ENCODE data around the gene COP1.
"Not testable (repeated sequence)": the region's sequence is repeated elsewhere in the genome, so short reads cannot be mapped to it uniquely, and the experiment has no call there.

COP1 gene

GRCh38 chr1:176049582-176049981 lies 157.5 kb downstream of the COP1 start:
- DNase-seq (ENCODE audit: low read depth in 1 of 2, low spot score in 1 of 2): no peak

GRCh38 chr1:176046926-176047325 lies 160.2 kb downstream of the COP1 start:
- no peak for DNase-seq (ENCODE audit: low read depth in 1 of 2, low spot score in 1 of 2)

- DNase-seq (ENCODE audit: low read depth in 1 of 2, low spot score in 1 of 2): no peak
These were observed 163.5 kb downstream of the COP1 start for GRCh38 chr1:176043537-176043936.

- no peak for DNase-seq (ENCODE audit: low read depth in 1 of 2, low spot score in 1 of 2)
These were observed 173.2 kb downstream of the COP1 start for GRCh38 chr1:176033881-176034280.

DNA sequence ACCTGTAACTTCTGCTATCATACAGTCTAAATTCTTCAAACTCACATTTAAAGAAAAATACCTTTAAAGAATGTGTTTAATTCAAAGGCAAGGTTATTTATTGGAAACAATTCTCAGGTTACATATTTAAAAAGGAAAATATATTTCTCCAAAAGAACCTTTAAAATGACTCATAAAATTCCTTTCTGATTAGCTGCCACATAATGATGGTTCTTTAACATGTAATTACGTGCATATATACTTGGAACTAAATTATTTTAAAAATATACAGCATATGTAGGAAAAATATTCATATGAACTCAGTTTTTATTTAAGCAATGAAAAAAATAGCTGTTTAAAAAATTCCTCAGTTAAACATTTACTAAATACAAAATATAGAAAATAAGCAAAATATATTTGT lies 173.6 kb downstream of the COP1 start:
- no peak for DNase-seq (ENCODE audit: low read depth in 1 of 2, low spot score in 1 of 2)

GRCh38 chr1:176032040-176032645 lies 174.9 kb downstream of the COP1 start:
- no peak for DNase-seq (ENCODE audit: low read depth in 1 of 2, low spot score in 1 of 2)

- DNase-seq (ENCODE audit: low read depth in 1 of 2, low spot score in 1 of 2): no peak
These were observed 177.5 kb downstream of the COP1 start for GRCh38 chr1:176029609-176030008.

GRCh38 chr1:176029155-176029554 lies 177.9 kb downstream of the COP1 start:
- no peak for DNase-seq (ENCODE audit: low read depth in 1 of 2, low spot score in 1 of 2)

- peak in 1 of 2 donors; percentile 2 for DNase-seq (ENCODE audit: low read depth in 1 of 2, low spot score in 1 of 2)
These were observed 179.2 kb downstream of the COP1 start for GRCh38 chr1:176027934-176028333.

DNA sequence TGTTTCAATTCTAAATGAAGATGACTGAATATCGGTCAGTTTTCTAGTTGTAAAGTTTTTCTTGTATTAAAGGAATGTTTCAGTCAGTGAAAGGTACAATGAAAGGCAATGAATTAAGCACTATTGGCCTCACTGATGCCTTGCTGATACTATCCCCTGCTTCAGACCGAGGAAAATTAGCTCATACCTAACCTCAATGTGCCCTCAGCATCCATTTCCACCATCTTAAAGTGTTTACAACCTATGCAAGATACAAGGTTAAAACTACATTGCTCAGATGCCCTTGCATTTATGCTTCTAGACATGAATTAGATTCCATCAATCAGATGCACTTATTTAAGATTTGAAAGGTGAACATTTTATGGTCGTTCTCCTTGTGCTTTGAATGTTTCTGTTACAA lies 184.5 kb downstream of the COP1 start:
- DNase-seq (ENCODE audit: low read depth in 1 of 2, low spot score in 1 of 2): no peak

DNA sequence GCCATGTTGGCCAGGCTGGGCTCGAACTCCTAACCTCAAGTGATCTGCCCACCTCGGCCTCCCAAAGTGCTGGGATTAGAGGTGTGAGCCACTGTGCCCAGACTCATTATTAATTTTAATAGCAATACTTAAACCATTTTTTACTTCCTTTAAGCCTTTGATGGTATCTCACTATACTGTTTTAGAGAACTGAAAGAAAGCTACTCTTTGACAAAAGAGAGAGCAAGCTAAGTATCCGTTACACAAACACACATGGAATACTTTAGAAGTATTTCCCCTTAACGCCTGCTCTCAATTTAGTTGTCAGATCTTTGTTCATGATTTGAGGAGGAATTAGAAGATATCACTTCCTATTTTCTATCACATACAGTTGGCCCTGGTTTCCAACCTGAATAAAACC lies 189.4 kb downstream of the COP1 start:
- DNase-seq (ENCODE audit: low read depth in 1 of 2, low spot score in 1 of 2): no peak

GRCh38 chr1:176009951-176010350 lies 197.1 kb downstream of the COP1 start:
- DNase-seq (ENCODE audit: low read depth in 1 of 2, low spot score in 1 of 2): no peak

- DNase-seq (ENCODE audit: low read depth in 1 of 2, low spot score in 1 of 2): not testable (repeated sequence)
These were observed 199.2 kb downstream of the COP1 start for GRCh38 chr1:176007756-176008389.

- DNase-seq (ENCODE audit: low read depth in 1 of 2, low spot score in 1 of 2): not testable (repeated sequence)
These were observed 212.4 kb downstream of the COP1 start for GRCh38 chr1:175994660-175995059.

DNA sequence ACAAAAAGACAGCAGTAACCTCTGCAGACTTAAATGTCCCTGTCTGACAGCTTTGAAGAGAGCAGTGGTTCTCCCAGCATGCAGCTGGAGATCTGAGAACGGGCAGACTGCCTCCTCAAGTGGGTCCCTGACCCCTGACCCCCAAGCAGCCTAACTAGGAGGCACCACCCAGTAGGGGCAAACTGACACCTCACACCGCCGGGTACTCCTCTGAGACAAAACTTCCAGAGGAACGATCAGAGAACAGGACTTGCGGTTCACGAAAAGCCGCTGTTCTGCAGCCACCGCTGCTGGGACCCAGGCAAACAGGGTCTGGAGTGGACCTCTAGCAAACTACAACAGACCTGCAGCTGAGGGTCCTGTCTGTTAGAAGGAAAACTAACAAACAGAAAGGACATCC lies 214.3 kb downstream of the COP1 start:
- DNase-seq (ENCODE audit: low read depth in 1 of 2, low spot score in 1 of 2): not testable (repeated sequence)

DNA sequence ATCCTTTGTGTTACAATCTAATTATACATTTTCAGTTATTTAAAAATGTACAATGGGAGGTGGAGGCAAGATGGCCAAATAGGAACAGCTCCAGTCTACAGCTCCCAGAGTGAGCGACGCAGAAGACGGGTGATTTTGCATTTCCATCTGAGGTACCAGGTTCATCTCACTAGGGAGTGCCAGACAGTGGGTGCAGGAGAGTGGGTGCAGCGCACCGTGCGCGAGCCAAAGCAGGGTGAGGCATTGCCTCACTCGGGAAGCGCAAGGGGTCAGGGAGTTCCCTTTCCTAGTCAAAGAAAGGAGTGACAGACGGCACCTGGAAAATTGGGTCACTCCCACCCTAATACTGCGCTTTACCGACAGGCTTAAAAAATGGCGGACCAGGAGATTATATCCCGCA lies 214.9 kb downstream of the COP1 start:
- not testable (repeated sequence) for DNase-seq (ENCODE audit: low read depth in 1 of 2, low spot score in 1 of 2)

DNA sequence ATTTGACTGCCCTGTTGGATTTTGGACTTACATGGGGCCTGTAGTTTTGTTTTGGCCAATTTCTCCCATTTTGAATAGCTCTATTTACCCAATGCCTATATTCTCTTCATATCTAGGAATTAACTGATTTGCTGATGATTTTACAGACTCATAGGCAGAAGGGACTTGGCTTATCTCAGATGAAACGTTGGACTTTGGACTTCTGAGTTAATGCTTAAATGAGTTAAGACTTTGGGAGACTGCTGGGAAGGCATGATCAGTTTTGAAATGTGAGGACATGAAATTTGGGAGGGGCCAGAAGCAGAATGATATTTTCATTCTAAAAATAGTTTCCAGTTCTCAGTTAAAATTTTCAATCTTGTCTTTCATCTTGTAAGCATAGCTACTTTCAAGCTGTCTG lies 222.3 kb downstream of the COP1 start:
- no peak for DNase-seq (ENCODE audit: low read depth in 1 of 2, low spot score in 1 of 2)

DNA sequence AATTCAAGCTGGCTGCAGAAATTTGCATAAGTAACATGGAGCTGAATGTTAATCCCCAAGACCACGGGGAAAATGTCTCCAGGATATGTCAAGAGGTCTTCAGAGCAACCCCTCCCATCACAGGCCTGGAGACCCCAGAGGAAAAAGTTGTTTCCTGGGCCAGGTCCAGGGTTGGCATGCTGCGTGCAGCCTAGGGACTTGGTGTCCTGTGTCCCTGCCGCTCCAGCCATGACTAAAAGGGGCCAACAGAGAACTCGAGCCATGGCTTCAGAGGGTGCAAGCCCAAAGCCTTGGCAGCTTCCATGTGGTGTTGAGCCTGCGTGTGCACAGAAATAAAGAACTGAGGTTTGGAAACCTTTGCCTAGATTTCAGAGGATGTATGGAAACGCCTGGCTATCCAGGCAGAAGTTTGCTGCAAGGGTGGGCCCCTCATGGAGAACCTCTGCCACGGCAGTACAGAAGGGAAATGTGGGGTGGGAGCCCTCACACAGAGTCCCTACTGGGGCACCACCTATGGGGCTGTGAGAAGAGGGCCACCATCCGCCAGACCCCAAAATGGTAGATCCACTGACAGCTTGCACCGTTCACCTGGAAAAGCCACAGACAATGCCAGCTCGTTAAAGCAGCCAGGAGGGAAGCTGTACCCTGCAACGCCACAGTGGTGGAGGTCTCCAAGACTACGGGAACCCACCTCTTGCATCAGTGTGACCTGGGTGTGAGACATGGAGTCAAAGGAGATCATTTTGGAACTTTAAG lies 222.9 kb downstream of the COP1 start:
- DNase-seq (ENCODE audit: low read depth in 1 of 2, low spot score in 1 of 2): no peak

DNA sequence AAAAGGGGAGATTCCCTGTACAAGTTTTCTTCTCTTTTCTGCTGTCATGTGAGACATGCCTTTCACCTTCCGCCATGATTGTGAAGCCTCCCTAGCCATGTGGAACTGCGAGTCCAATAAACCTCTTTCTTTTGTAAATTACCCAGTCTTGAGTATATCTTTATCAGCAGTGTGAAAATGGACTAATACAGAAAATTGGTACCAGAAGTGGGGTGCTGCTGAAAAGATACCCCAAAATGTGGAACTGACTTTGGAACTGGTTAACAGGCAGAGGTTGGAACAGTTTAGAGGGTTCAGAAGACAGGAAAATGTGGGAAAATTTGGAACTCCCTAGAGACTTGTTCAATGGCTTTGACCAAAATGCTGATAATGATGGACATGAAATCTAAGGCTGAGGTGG lies 223.7 kb downstream of the COP1 start:
- DNase-seq (ENCODE audit: low read depth in 1 of 2, low spot score in 1 of 2): not testable (repeated sequence)

DNA sequence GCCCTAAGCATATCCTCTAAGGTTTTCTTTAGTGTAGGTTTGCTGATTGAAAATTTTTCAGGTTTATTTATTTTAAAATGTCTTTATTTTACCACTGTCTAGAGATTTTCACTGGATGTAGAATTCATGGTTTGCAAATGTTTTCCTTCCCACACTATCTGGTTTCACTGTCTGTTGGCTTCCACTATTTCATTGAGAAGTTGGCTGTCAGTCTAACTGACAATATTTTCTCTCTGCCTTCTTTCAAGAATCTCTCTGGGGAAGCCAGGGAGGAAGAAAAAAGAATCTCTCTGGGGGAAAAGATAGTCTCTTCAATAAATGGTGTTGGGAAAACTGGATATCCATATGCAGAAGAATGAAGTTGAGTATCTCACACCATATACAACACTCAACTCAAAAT lies 226.0 kb downstream of the COP1 start:
- DNase-seq (ENCODE audit: low read depth in 1 of 2, low spot score in 1 of 2): no peak

DNA sequence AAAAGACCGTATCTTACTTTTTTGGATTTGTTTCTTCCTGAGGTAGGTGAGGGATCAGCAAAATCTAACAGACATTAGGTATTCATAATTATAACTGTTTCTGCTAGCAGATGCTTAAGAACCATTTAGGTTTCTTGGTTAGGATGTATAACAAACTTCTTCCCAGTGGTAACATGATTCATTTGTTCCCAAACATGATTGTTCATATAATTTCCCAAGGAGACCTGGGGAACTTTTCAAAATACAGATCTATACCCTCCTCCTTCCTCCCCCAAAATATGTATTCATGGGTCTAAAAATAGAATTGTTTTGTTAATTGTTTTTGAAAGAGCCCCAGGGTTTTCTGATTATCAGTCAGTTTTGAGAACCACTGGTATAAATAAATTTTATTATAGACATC lies 228.2 kb downstream of the COP1 start:
- DNase-seq (ENCODE audit: low read depth in 1 of 2, low spot score in 1 of 2): no peak

DNA sequence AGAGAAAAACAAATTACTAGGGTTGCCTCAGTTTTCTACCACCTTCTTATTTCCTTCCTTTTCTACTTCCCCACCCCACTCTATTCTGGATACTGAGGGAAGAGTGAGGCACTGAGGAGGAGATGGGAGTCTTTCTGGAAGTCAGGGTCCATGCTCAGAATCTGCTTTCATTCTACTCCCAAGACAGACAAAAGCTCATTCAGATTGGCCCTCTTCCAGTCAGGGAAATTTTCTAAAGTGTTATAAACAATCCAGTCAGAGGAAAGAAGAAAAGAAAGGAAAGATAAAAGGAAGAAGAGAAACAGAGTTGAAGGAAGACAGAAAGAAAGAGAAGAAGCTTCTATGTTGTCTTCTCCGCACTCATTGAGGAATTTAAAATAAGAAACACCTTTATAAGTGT lies 228.6 kb downstream of the COP1 start:
- DNase-seq (ENCODE audit: low read depth in 1 of 2, low spot score in 1 of 2): no peak

Measured in activated CD4-positive, alpha-beta T cell treated with anti-CD3 and anti-CD28 coated beads, Interleukin-2, amount 50 U/mL, for 24 hours (primary cell).